ENCODE measurements around the gene ZCWPW1. TPM values are rescaled to one million over a fixed set of nuclear protein-coding genes. Genes with fewer than 3 reads are reported as not detected.
A peak's percentile ranks its signal among the peaks of the same experiment; 100 is the strongest.

ZCWPW1 gene
- total RNA-seq, 2 donors from 2014 or later = 1.6 to 3.3 TPM

- no peak for ATAC-seq
- H3K4me3 ChIP-seq = no peak overlapping the region
- peaks cover 47% of the 10 kb centered on the region for H3K4me1 ChIP-seq
- no peaks in the 10 kb centered on the region for H3K9me3 ChIP-seq
- intact Hi-C loops (cut with DNase I) = no loop called here
- H3K27ac ChIP-seq = peak overlapping the region in 1 of 4 donors; percentile 23
- TF ChIP-seq POLR2A (IDR thresholded peaks at IDR 0.05) (no peak), CTCF (IDR thresholded peaks at IDR 0.05) (no peak)
- no peaks in the 10 kb centered on the region for H3K27me3 ChIP-seq
- 78 to 83% methylated on average over 9 to 10 of the region's 10 CpGs for WGBS, 2 donors
- peak in 1 of 4 donors; percentile 6 for DNase-seq
- H3K36me3 ChIP-seq (replicated peaks in 1 of 2; ENCODE audit: insufficient read depth in 1 of 2, low read depth in 2 of 2) = peaks cover 0 to 8% of the 10 kb centered on the region in 2 donors
Measured at GRCh38 chr7:100433592-100434296, 5.2 kb upstream of the ZCWPW1 start.

GRCh38 chr7:100433276-100433591 is 4.7 kb upstream of the ZCWPW1 start:
- no peaks in the 10 kb centered on the region for H3K27me3 ChIP-seq
- H3K4me1 ChIP-seq = peaks cover 47% of the 10 kb centered on the region
- H3K9me3 ChIP-seq = no peaks in the 10 kb centered on the region
- H3K36me3 ChIP-seq (replicated peaks in 1 of 2; ENCODE audit: insufficient read depth in 1 of 2, low read depth in 2 of 2) = peaks cover 0 to 8% of the 10 kb centered on the region in 2 donors
- H3K27ac ChIP-seq = peak overlapping the region in 1 of 4 donors; percentile 23
- WGBS, 2 donors = 71 to 77% methylated on average over 4 of the region's 4 CpGs
- no peak overlapping the region for H3K4me3 ChIP-seq
- DNase-seq (no peak), ATAC-seq (no peak)
- TF ChIP-seq POLR2A (IDR thresholded peaks at IDR 0.05) = no peak
- TF ChIP-seq CTCF (IDR thresholded peaks at IDR 0.05) = no peak
- intact Hi-C loops (cut with DNase I) = no loop called here

DNA sequence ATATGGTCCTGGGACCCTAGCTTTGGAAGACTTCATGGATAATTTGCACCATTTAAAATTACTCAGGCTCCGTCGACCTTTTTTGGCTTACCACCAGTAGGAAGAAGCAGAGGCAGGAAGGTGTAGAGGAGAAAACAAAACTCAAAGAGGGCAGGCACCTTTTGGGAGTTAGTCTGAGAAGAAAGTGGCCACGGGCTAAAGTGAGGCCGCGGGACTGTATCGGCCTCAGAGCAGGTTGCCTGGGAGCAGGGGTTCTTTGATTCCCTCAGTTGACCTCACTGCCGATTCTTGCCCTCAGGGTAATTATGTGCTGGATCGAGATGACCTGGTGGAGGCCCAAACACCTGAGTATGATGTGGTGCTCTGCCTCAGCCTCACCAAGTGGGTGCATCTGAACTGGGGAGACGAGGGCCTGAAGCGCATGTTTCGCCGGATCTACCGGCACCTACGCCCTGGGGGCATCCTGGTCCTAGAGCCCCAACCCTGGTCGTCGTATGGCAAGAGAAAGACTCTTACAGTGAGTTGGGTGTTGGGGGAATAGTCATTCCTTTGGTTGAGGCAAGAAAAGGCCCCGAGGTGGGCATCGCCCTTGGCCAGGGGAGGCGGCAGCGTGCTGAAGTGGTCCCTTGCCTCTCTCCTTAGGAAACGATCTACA is 4.2 kb upstream of the ZCWPW1 start:
- DNase-seq (no peak), ATAC-seq (no peak)
- WGBS, 2 donors = 86 to 89% methylated on average over 21 of the region's 21 CpGs
- TF ChIP-seq CTCF (IDR thresholded peaks at IDR 0.05) (no peak), POLR2A (IDR thresholded peaks at IDR 0.05) (no peak)
- H3K4me3 ChIP-seq = no peak overlapping the region
- peaks cover 51% of the 10 kb centered on the region for H3K4me1 ChIP-seq
- H3K36me3 ChIP-seq (replicated peaks in 1 of 2; ENCODE audit: insufficient read depth in 1 of 2, low read depth in 2 of 2) = peaks cover 0 to 8% of the 10 kb centered on the region in 2 donors
- H3K9me3 ChIP-seq = no peaks in the 10 kb centered on the region
- no peaks in the 10 kb centered on the region for H3K27me3 ChIP-seq
- H3K27ac ChIP-seq = peak overlapping the region in 2 of 4 donors; percentile 14 to 23
- intact Hi-C loops (cut with DNase I) = no loop called here

- intact Hi-C loops (cut with DNase I) = no loop called here
- peaks cover 55% of the 10 kb centered on the region for H3K4me1 ChIP-seq
- peak overlapping the region in 2 of 4 donors; percentile 14 to 18 for H3K27ac ChIP-seq
- H3K4me3 ChIP-seq = no peak overlapping the region
- 59 to 64% methylated on average over 4 of the region's 4 CpGs for WGBS, 2 donors
- H3K27me3 ChIP-seq = no peaks in the 10 kb centered on the region
- peaks cover 0 to 8% of the 10 kb centered on the region in 2 donors for H3K36me3 ChIP-seq (replicated peaks in 1 of 2; ENCODE audit: insufficient read depth in 1 of 2, low read depth in 2 of 2)
- no peak for TF ChIP-seq CTCF (IDR thresholded peaks at IDR 0.05)
- peak in 1 of 3 donors; percentile 9 for TF ChIP-seq POLR2A (IDR thresholded peaks at IDR 0.05)
- DNase-seq (no peak), ATAC-seq (no peak)
- H3K9me3 ChIP-seq = no peaks in the 10 kb centered on the region
Measured at GRCh38 chr7:100432053-100432452, 3.5 kb upstream of the ZCWPW1 start.
